ENCODE measurements around the gene COLEC11. TPM values are rescaled to one million over a fixed set of nuclear protein-coding genes. Genes with fewer than 3 reads are reported as not detected.

COLEC11 gene
- total and polyA plus RNA-seq, 9 of the 15 experiments (the other 6 are each of a cell fraction or from before 2014, with no cell fraction given): 0.32 to 4.3 (median 1.8) TPM

- TF ChIP-seq FOXA3 (CRISPR knock-in tag; conservative IDR thresholded peaks at IDR 0.05 in 1 of 2, IDR thresholded peaks at IDR 0.05 in 1 of 2) (peak in 1 of 2 experiments; percentile 48; a peak in 1 of 4 replicates), RFX7 (CRISPR knock-in tag; IDR thresholded peaks at IDR 0.05) (no peak), CGGBP1 (CRISPR knock-in tag; IDR thresholded peaks at IDR 0.05) (no peak), ARID2 (IDR thresholded peaks at IDR 0.05) (no peak), SNRNP70 (optimal IDR thresholded peaks at IDR 0.05; ENCODE audit: low read depth, low read length) (no peak), NR4A1 (CRISPR knock-in tag; IDR thresholded peaks at IDR 0.05) (no peak), NR4A1 (tag; IDR thresholded peaks at IDR 0.05) (no peak), SMARCA4 (IDR thresholded peaks at IDR 0.05) (peak; percentile 38; the same call in 1 of the 2 replicates), ARID1B (IDR thresholded peaks at IDR 0.05) (peak; percentile 58; the same call in 1 of the 2 replicates), ZNF518B (CRISPR knock-in tag; IDR thresholded peaks at IDR 0.05) (no peak)
Observed at GRCh38 chr2:3664118-3664517, 69.2 kb downstream of the COLEC11 start (continued).
